ENCODE data around the gene KDM4C. TPM values are rescaled to one million over a fixed set of nuclear protein-coding genes. Genes with fewer than 3 reads are reported as not detected.

The KDM4C gene
- total RNA-seq, 1 donor from 2014 or later, result 26.6 TPM

- no peak for TF ChIP-seq CTCF (IDR thresholded peaks at IDR 0.05; ENCODE audit: unreplicated experiment)
- Mint-ChIP-seq H3K4me3 (ENCODE audit: low read depth) (no peak overlapping the region), H3K27me3 (no peaks in the 10 kb centered on the region), H3K27ac (no peak overlapping the region), H3K36me3 (ENCODE audit: insufficient read depth) (peaks cover 4% of the 10 kb centered on the region), H3K9me3 (ENCODE audit: low read depth) (no peaks in the 10 kb centered on the region), H3K4me1 (ENCODE audit: low read depth) (peaks cover 15% of the 10 kb centered on the region)
- no peak for DNase-seq (ENCODE audit: low spot score, unreplicated experiment)
These were observed 87.5 kb downstream of the KDM4C start for GRCh38 chr9:6845128-6845826.

DNA sequence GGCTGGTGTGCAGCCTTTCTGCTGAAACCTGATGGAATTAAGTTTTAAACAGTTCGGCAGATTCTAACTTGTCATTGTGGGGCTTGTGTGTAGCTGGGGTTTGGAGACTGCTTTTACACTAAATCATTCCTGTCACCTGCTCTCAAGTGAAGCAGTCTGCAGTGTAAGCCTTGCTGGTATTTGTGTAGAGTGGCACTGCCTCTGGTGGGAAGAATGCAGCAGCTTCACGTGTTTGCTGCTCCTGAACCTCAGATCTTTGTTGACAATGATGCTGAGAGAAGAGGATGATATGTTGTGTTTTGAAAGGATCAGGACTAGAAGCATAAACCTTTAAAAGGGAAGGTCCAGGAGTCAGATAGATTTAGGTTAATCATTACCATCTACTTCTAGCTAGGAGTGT lies 88.1 kb downstream of the KDM4C start:
- H3K27me3 Mint-ChIP-seq, result no peaks in the 10 kb centered on the region
- no peak overlapping the region for H3K27ac Mint-ChIP-seq
- H3K4me1 Mint-ChIP-seq (ENCODE audit: low read depth), result peaks cover 15% of the 10 kb centered on the region
- no peaks in the 10 kb centered on the region for H3K9me3 Mint-ChIP-seq (ENCODE audit: low read depth)
- TF ChIP-seq CTCF (IDR thresholded peaks at IDR 0.05; ENCODE audit: unreplicated experiment), result peak; percentile 70
- H3K4me3 Mint-ChIP-seq (ENCODE audit: low read depth), result no peak overlapping the region
- peaks cover 4% of the 10 kb centered on the region for H3K36me3 Mint-ChIP-seq (ENCODE audit: insufficient read depth)
- DNase-seq (ENCODE audit: low spot score, unreplicated experiment), result no peak

- H3K4me1 Mint-ChIP-seq (ENCODE audit: low read depth), result no peaks in the 10 kb centered on the region
- DNase-seq (ENCODE audit: low spot score, unreplicated experiment), result no peak
- no peak overlapping the region for H3K4me3 Mint-ChIP-seq (ENCODE audit: low read depth)
These were observed 94.6 kb downstream of the KDM4C start for GRCh38 chr9:6852243-6852963.

GRCh38 chr9:6855860-6856259 lies 98.1 kb downstream of the KDM4C start:
- DNase-seq (ENCODE audit: low spot score, unreplicated experiment), result no peak
- H3K4me1 Mint-ChIP-seq (ENCODE audit: low read depth), result no peaks in the 10 kb centered on the region
- H3K27ac Mint-ChIP-seq, result no peak overlapping the region
- no peak overlapping the region for H3K4me3 Mint-ChIP-seq (ENCODE audit: low read depth)
- no peak for TF ChIP-seq CTCF (IDR thresholded peaks at IDR 0.05; ENCODE audit: unreplicated experiment)
- H3K36me3 Mint-ChIP-seq (ENCODE audit: insufficient read depth), result peaks cover 3% of the 10 kb centered on the region
- no peaks in the 10 kb centered on the region for H3K27me3 Mint-ChIP-seq
- no peaks in the 10 kb centered on the region for H3K9me3 Mint-ChIP-seq (ENCODE audit: low read depth)

More at GRCh38 chr9:6852243-6852963, 94.6 kb downstream of the KDM4C start:
- H3K27ac Mint-ChIP-seq, result peak overlapping the region; percentile 4
- no peaks in the 10 kb centered on the region for H3K27me3 Mint-ChIP-seq
- H3K9me3 Mint-ChIP-seq (ENCODE audit: low read depth), result no peaks in the 10 kb centered on the region
- TF ChIP-seq CTCF (IDR thresholded peaks at IDR 0.05; ENCODE audit: unreplicated experiment), result no peak
- H3K36me3 Mint-ChIP-seq (ENCODE audit: insufficient read depth), result peaks cover 8% of the 10 kb centered on the region

GRCh38 chr9:6864102-6864501 lies 106.3 kb downstream of the KDM4C start:
- no peaks in the 10 kb centered on the region for H3K27me3 Mint-ChIP-seq
- no peak overlapping the region for H3K4me3 Mint-ChIP-seq (ENCODE audit: low read depth)
- peaks cover 16% of the 10 kb centered on the region for H3K36me3 Mint-ChIP-seq (ENCODE audit: insufficient read depth)
- no peak for DNase-seq (ENCODE audit: low spot score, unreplicated experiment)
- H3K27ac Mint-ChIP-seq, result no peak overlapping the region
- H3K9me3 Mint-ChIP-seq (ENCODE audit: low read depth), result peaks cover 8% of the 10 kb centered on the region
- no peak for TF ChIP-seq CTCF (IDR thresholded peaks at IDR 0.05; ENCODE audit: unreplicated experiment)
- no peaks in the 10 kb centered on the region for H3K4me1 Mint-ChIP-seq (ENCODE audit: low read depth)
